OCI-LY3 (cell line): Measurements from ENCODE around the gene SIT1.

Source experiments
- H2AFZ ChIP-seq: fragments of 200-600, 300-600 bp; shearing (Covaris generic); 2 replicates; pipeline ENCODE4 v1.6.0; 2014; ENCODE audit warnings: antibody characterized with exemption, low read depth, low read length
- H3K27ac ChIP-seq: fragments of 200-600, 300-600 bp; sonication (generic); 2 replicates; pipeline ENCODE4 v1.5.1; 2014; ENCODE audit warnings: mild to moderate bottlenecking, low read length, moderate library complexity, mixed read lengths
- H3K27me3 ChIP-seq: fragments of 200-600, 300-600 bp; sonication (generic); 2 replicates; pipeline ENCODE4 v1.6.1; 2014; ENCODE audit warnings: low read depth, low read length, mixed read lengths
- H3K36me3 ChIP-seq: fragments of 200-600, 300-600 bp; sonication (generic); replicated peaks from 2 replicates; pipeline ENCODE3; 2014; ENCODE audit warnings: low read depth, low read length, mixed read lengths
- H3K4me1 ChIP-seq: fragments of 300-600, 200-600 bp; sonication (generic); 2 replicates; pipeline ENCODE4 v1.6.1; 2014; ENCODE audit warnings: low read length, mixed read lengths
- H3K4me2 ChIP-seq: fragments of 200-600, 300-600 bp; sonication (generic); 2 replicates; pipeline ENCODE4 v1.6.1; 2014; ENCODE audit warnings: low read length, mixed read lengths
- H3K4me3 ChIP-seq: fragments of 300-600, 200-600 bp; sonication (generic); 2 replicates; pipeline ENCODE4 v1.5.1; 2014; ENCODE audit warnings: antibody characterized with exemption, mild to moderate bottlenecking, low read length, moderate library complexity
- H3K79me2 ChIP-seq: fragments of 300-600, 200-600 bp; shearing (Covaris generic); 2 replicates; pipeline ENCODE4 v1.6.1; 2014; ENCODE audit warnings: mild to moderate bottlenecking, low read length, mixed read lengths
- H3K9ac ChIP-seq: fragments of 300-600, 200-600 bp; shearing (Covaris generic); 2 replicates; pipeline ENCODE4 v1.6.0; 2014; ENCODE audit warnings: mild to moderate bottlenecking, low read length, moderate library complexity
- H3K9me3 ChIP-seq: fragments of 200-600, 300-600 bp; shearing (Covaris generic); 2 replicates; pipeline ENCODE4 v1.6.1; 2014; ENCODE audit warnings: low read length, mixed read lengths; ENCODE audit not compliant: insufficient read depth
- H4K20me1 ChIP-seq: fragments of 200-600, 300-600 bp; sonication (generic); 2 replicates; pipeline ENCODE4 v1.6.1; 2016; ENCODE audit warnings: low read length, mixed read lengths; ENCODE audit not compliant: insufficient read depth
- EZH2phosphoT487 ChIP-seq: fragments of 200-600 bp; shearing (Covaris generic); IDR thresholded peaks from 2 replicates; pipeline ENCODE4 v1.6.1; 2018; ENCODE audit warnings: antibody characterized with exemption, mixed run types, low read depth
- TF ChIP-seq, protein P1 (sequence below): fragments of 200-600, 300-600 bp; sonication (generic); IDR thresholded peaks from 2 replicates; pipeline ENCODE4 v1.5.1; 2014; ENCODE audit warnings: antibody characterized with exemption, low read length, low read depth

SIT1 gene

DNA sequence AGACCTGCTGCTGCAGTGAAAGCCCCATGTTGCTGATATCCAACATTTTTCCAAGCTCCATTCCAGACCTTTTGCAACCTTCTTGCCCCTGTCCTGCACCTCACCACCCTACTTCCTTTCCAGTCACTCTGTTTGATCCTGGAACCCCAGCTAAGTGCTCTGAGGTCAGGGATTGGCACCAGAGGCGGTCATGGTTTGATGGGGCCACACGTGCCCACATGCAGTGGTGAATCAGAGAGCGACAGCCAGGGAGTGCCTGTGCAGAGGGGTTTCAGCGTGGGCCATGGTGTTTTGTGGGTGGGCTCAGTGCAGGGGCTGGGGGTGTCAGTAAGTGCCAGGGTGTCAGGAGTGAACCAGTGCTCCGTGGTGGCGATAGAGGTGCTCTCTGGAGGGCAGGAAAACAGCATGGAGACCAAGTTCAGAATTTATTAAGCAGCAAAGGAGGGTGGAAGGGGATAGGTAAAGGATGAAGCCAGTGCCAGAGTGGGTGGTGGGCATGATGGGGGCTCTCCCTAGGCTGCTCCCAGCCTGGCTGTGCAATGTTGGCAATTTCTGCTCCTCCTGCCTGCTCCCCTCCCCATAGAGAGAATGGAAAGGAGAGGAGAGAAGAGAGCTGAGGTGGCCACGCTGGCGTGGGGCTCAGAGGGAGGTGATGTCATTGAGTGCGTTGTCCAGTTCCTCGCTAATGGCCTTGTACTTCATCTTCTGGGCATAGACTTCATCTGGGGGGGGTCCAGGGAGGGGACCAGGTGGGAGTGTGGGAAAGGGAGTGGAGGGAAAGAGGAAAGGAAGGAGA lies 32.0 kb upstream of the SIT1 start:
- Histone ChIP-seq H3K27me3 (no peaks in the 10 kb centered on the region), H3K4me3 (no peak overlapping the region), H3K9ac (no peak overlapping the region), H4K20me1 (no peaks in the 10 kb centered on the region), H3K4me1 (peaks cover 12% of the 10 kb centered on the region), H2AFZ (no peak overlapping the region), H3K4me2 (no peak overlapping the region), H3K36me3 (no peaks in the 10 kb centered on the region), H3K9me3 (no peaks in the 10 kb centered on the region), H3K27ac (no peak overlapping the region), H3K79me2 (no peaks in the 10 kb centered on the region)
- TF ChIP-seq, protein P1, sequence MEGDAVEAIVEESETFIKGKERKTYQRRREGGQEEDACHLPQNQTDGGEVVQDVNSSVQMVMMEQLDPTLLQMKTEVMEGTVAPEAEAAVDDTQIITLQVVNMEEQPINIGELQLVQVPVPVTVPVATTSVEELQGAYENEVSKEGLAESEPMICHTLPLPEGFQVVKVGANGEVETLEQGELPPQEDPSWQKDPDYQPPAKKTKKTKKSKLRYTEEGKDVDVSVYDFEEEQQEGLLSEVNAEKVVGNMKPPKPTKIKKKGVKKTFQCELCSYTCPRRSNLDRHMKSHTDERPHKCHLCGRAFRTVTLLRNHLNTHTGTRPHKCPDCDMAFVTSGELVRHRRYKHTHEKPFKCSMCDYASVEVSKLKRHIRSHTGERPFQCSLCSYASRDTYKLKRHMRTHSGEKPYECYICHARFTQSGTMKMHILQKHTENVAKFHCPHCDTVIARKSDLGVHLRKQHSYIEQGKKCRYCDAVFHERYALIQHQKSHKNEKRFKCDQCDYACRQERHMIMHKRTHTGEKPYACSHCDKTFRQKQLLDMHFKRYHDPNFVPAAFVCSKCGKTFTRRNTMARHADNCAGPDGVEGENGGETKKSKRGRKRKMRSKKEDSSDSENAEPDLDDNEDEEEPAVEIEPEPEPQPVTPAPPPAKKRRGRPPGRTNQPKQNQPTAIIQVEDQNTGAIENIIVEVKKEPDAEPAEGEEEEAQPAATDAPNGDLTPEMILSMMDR = no peak
- TF ChIP-seq EZH2phosphoT487 = no peak

DNA sequence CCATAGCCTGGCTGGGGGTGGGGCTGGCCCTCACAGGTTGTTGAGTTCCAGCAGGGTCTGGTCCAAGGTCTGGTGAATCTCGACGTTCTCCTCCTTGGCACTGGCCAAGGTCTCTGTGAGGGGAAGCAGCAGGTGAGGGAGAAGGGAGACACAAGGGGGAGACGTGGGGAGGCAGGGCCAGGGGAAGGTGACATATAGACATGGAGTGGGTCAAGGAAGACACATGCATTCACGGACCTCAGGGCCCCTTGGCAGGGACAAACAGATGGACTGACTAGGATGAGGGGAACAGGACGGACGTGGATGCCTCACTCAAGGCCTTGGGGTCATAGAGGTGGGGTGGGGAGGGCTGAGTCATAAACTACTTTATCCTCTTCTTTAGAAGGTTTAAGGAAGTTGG lies 31.3 kb upstream of the SIT1 start:
- Histone ChIP-seq H3K4me3 (no peak overlapping the region), H3K27ac (no peak overlapping the region), H3K9ac (no peak overlapping the region), H3K4me2 (no peak overlapping the region), H3K9me3 (no peaks in the 10 kb centered on the region), H3K79me2 (no peaks in the 10 kb centered on the region), H2AFZ (no peak overlapping the region), H3K27me3 (no peaks in the 10 kb centered on the region), H3K36me3 (no peaks in the 10 kb centered on the region), H4K20me1 (no peaks in the 10 kb centered on the region), H3K4me1 (peaks cover 12% of the 10 kb centered on the region)
- TF ChIP-seq, protein P1 = no peak

DNA sequence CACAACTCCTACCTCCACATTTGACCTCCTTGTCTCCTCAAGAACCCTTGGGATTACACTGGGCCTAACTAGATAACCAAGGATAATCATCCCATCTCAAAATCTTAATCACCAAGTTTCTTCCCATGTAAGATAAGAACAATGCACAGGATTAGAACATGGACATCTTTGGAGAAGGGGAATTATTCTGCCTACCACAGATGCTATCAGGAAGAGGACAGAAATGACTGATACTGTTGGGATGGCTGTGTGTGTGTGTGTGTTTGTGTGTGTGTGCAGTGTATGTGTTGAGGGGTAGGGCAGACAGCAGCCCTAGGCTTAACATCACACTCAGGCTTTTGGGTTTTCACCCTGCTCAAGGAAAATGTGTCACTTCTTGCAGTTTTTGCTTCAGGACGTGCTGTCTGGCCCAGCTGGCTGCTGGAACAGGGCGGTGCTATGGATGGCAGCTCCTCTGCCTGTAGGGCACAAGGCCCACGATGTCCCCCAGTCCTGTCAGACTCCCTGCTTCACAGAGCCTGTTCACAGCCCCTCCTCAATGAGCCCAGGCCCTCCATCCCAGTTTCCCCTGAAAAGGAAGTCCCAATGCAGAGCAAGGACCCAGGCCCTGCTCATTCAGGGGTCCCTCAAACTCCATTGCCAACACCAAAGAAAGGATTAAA lies 30.7 kb upstream of the SIT1 start:
- Histone ChIP-seq H2AFZ (no peak overlapping the region), H3K4me2 (no peak overlapping the region), H3K4me3 (no peak overlapping the region), H3K9ac (no peak overlapping the region), H3K36me3 (no peaks in the 10 kb centered on the region), H3K9me3 (no peaks in the 10 kb centered on the region), H3K27ac (no peak overlapping the region), H3K79me2 (no peaks in the 10 kb centered on the region), H4K20me1 (no peaks in the 10 kb centered on the region), H3K27me3 (no peaks in the 10 kb centered on the region), H3K4me1 (peaks cover 12% of the 10 kb centered on the region)
- no peak for TF ChIP-seq EZH2phosphoT487
- TF ChIP-seq, protein P1 = no peak

DNA sequence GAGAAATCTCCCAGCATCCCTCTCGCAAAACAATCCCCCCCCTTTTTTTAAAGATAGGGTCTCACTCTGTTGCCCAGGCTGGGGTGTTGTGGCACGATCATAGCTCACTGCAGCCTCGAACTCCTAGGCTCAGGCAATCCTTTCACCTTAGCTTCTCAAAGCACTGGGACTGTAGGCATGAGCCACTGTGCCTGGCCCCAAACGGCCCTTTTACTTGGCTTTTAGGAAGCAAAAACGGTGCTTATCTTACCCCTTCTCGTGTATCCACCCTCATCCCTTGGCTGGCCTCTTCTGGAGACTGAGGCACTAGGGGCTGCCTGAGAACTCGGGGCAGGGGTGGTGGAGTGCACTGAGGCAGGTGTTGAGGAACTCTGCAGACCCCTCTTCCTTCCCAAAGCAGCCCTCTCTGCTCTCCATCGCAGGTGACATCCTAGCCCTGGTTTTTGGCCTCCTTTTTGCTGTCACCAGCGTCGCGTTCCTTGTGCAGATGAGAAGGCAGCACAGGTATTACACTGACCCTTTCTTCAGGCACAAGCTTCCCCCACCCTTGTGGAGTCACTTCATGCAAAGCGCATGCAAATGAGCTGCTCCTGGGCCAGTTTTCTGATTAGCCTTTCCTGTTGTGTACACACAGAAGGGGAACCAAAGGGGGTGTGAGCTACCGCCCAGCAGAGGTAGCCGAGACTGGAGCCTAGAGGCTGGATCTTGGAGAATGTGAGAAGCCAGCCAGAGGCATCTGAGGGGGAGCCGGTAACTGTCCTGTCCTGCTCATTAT lies 29.8 kb upstream of the SIT1 start:
- H3K27ac ChIP-seq = no peak overlapping the region
- TF ChIP-seq EZH2phosphoT487 = no peak
- TF ChIP-seq, protein P1 = no peak
- H2AFZ ChIP-seq = no peak overlapping the region
- H3K36me3 ChIP-seq = no peaks in the 10 kb centered on the region
- no peak overlapping the region for H3K9ac ChIP-seq
- H3K4me2 ChIP-seq = no peak overlapping the region
- H3K9me3 ChIP-seq = no peaks in the 10 kb centered on the region
- H3K4me1 ChIP-seq = peaks cover 12% of the 10 kb centered on the region
- H3K27me3 ChIP-seq = no peaks in the 10 kb centered on the region
- H3K4me3 ChIP-seq = no peak overlapping the region
- H3K79me2 ChIP-seq = no peaks in the 10 kb centered on the region
- H4K20me1 ChIP-seq = no peaks in the 10 kb centered on the region
